GM12878 (cell line): Measurements from ENCODE around the gene NLGN4X. TPM values are rescaled to one million over a fixed set of nuclear protein-coding genes. Genes with fewer than 3 reads are reported as not detected.

Experiments used
- ATAC-seq: fragments of 200-7000 bp; cut with Tn5 transposase; 3 replicates; pipeline ENCODE4 v1.9.1; 2020; ENCODE audit warnings: mild to moderate bottlenecking, moderate library complexity
- BruUV-seq: library from RNA; stranded (reverse); fragments of 400-500 nt; replicated peaks from 2 replicates; lab custom pipeline; 2021; lab: Mats Ljungman, UMichigan
- CTCF ChIA-PET: fragments of 300-600 bp; sonication (Branson Sonifier 250); formaldehyde crosslinking; extraction: SDS; loops from one replicate; lab custom pipeline; 2021; ENCODE audit warnings: inconsistent platforms; lab: Yijun Ruan, JAX
- POLR2A ChIA-PET: fragments of 350-600 bp; formaldehyde crosslinking; extraction: SDS; loops from one replicate; lab custom pipeline; 2021; ENCODE audit warnings: inconsistent platforms; lab: Charles Lee
- RAD21 ChIA-PET: fragments of 300-600 bp; sonication (Branson Sonifier 250); formaldehyde crosslinking; loops from one replicate; lab custom pipeline; 2023; ENCODE audit warnings: antibody characterized with exemption; ENCODE audit not compliant: unreplicated experiment; lab: Charles Lee
- SMC1A ChIA-PET: fragments of 300-600 bp; sonication (Branson Sonifier 250); formaldehyde crosslinking; loops from one replicate; lab custom pipeline; 2023; ENCODE audit not compliant: unreplicated experiment, uncharacterized antibody; lab: Charles Lee
- DNase-seq: peaks from one replicate; pipeline ENCODE4 v3.0.0-alpha.2; 2011; ENCODE audit warnings: low read depth, low spot score
- FAIRE-seq: peaks from 3 replicates; lab custom pipeline; 2011; peaks lifted over from hg19 to GRCh38; lab: Jason Lieb, UNC
- H2AFZ ChIP-seq: 2 replicates; pipeline ENCODE4 v1.6.0; 2011; ENCODE audit warnings: low read depth, low read length, control low read depth; ENCODE audit not compliant: control insufficient read depth
- H3K27ac ChIP-seq: 2 replicates; pipeline ENCODE4 v1.5.1; 2011; ENCODE audit warnings: control low read depth; ENCODE audit not compliant: control insufficient read depth, insufficient read depth
- H3K27me3 ChIP-seq, 2 experiments: replicated peaks in 1 of 2; 2 replicates each; pipeline versions ENCODE4 v1.6.0 to v1.6.1; 2011; ENCODE audit warnings: low read length in 1 of 2; ENCODE audit not compliant: control insufficient read depth in 2 of 2, insufficient read depth in 2 of 2
- H3K36me3 ChIP-seq, 2 experiments: 2 replicates each; pipeline ENCODE4 v1.5.1; 2011; ENCODE audit warnings: low read length in 1 of 2; ENCODE audit not compliant: control insufficient read depth in 2 of 2, insufficient read depth in 2 of 2
- H3K4me1 ChIP-seq: 2 replicates; pipeline ENCODE4 v1.6.1; 2011; ENCODE audit warnings: mild to moderate bottlenecking, low read length, moderate library complexity, mixed read lengths; ENCODE audit not compliant: control insufficient read depth, insufficient read depth
- H3K4me2 ChIP-seq: 2 replicates; pipeline ENCODE4 v1.6.0; 2011; ENCODE audit warnings: control low read depth; ENCODE audit not compliant: control insufficient read depth, insufficient read depth
- H3K4me3 ChIP-seq: fragments of 200-600 bp; sonication (generic); 2 replicates; pipeline ENCODE4 v1.5.1; 2016
- H3K79me2 ChIP-seq: 2 replicates; pipeline ENCODE4 v1.6.0; 2011; ENCODE audit warnings: low read length; ENCODE audit not compliant: control insufficient read depth, insufficient read depth
- H3K9ac ChIP-seq: 2 replicates; pipeline ENCODE4 v1.8.0; 2011; ENCODE audit warnings: low read length, control low read depth, mixed read lengths; ENCODE audit not compliant: control insufficient read depth, insufficient read depth
- H3K9me3 ChIP-seq: replicated peaks from 3 replicates; pipeline ENCODE4 v1.5.1; 2011; ENCODE audit warnings: mild to moderate bottlenecking, low read length; ENCODE audit not compliant: control insufficient read depth, insufficient read depth
- H4K20me1 ChIP-seq: 2 replicates; pipeline ENCODE4 v1.6.0; 2011; ENCODE audit not compliant: control insufficient read depth, insufficient read depth
- CBX3 ChIP-seq: fragments of 200-600 bp; sonication (generic); IDR thresholded peaks from 2 replicates; pipeline ENCODE4 v1.6.1; 2016; ENCODE audit warnings: low read depth, borderline replicate concordance
- DPF2 ChIP-seq: fragments of 450-650 bp; IDR thresholded peaks from 2 replicates; pipeline ENCODE4 v1.6.1; 2017; ENCODE audit warnings: mild to moderate bottlenecking
- E2F4 ChIP-seq: IDR thresholded peaks from 2 replicates; pipeline ENCODE4 v1.6.1; 2012; ENCODE audit warnings: low read depth, low read length, improper control_type of control experiment
- FOXM1 ChIP-seq: IDR thresholded peaks from 2 replicates; pipeline ENCODE4 v1.6.1; 2012; ENCODE audit warnings: low read depth, mild to moderate bottlenecking, inconsistent platforms, low read length, moderate library complexity
- NR2C1 ChIP-seq: fragments of 450-650 bp; IDR thresholded peaks from 2 replicates; pipeline ENCODE4 v1.6.1; 2017; ENCODE audit warnings: antibody characterized with exemption, mild to moderate bottlenecking, moderate library complexity
- POLR2AphosphoS5 ChIP-seq: IDR thresholded peaks from 2 replicates; pipeline ENCODE4 v1.6.1; 2011; ENCODE audit warnings: mild to moderate bottlenecking, low read length, inconsistent platforms
- ZBTB33 ChIP-seq: fragments of 450-650 bp; IDR thresholded peaks from 2 replicates; pipeline ENCODE4 v1.6.1; 2017; ENCODE audit warnings: mild to moderate bottlenecking
- WGBS: methylation state at CpG from one replicate; pipeline ENCODE4 v1.1.6; 2016; ENCODE audit warnings: low lambda C conversion rate; ENCODE audit not compliant: insufficient replicate concordance, insufficient coverage; ENCODE audit errors: missing lambda C conversion rate; 5-methylcytosine and 5-hydroxymethylcytosine counted together
- in situ Hi-C: fragments of 300-500 bp; cut with MboI; formaldehyde crosslinking; loops from 9 replicates; pipeline ENCODE4 v1.14.3; 2018; ENCODE audit warnings: mixed read lengths
- intact Hi-C: fragments of 100-400 bp; cut with micrococcal nuclease; formaldehyde crosslinking; loops from one replicate; pipeline ENCODE4 v1.14.2; 2022; ENCODE audit not compliant: unreplicated experiment
- polyA plus RNA-seq, 11 experiments: library from polyadenylated mRNA; depleted of rRNA in 4 of 11; unstranded in 6 of 11; stranded (reverse) in 5 of 11; fragments of >200 nt; fragmentation: Nextera tagmentation in 4 of 11; fragmentation: Illumina TruSeq in 1 of 11; extraction: Ambion mirVana in 4 of 11; extraction: Trizol in 1 of 11; gene quantifications; 1 replicate in 1 of 11; 2 replicates in 10 of 11; pipeline versions ENCODE4 v1.2.1 to v1.2.3, GENCODE V29; 2011 to 2016; ENCODE audit warnings: inconsistent platforms in 2 of 11, missing spikeins in 2 of 11, low read depth in 1 of 11
- total RNA-seq, 4 experiments: library from RNA; depleted of rRNA in 3 of 4; stranded (reverse); fragments of >200 nt in 3 of 4; fragmentation: Illumina TruSeq in 1 of 4; extraction: Trizol in 1 of 4; gene quantifications; 2 replicates each; pipeline versions ENCODE4 v1.2.1 to v1.2.3, GENCODE V29; 2013 to 2021

The NLGN4X gene
- total and polyA plus RNA-seq, 10 of the 15 experiments (the other 5 are each of a cell fraction or from before 2014, with no cell fraction given): 0.02 to 1.5 (median 0.09) TPM; not detected in 2

- Histone ChIP-seq H3K4me1 (no peaks in the 10 kb centered on the region), H3K9ac (no peak overlapping the region), H3K9me3 (no peaks in the 10 kb centered on the region), H2AFZ (no peak overlapping the region), H3K27me3 (no peaks in the 10 kb centered on the region), H3K27ac (no peak overlapping the region), H3K4me2 (no peak overlapping the region), H3K36me3 (no peaks in the 10 kb centered on the region)
- RAD21 ChIA-PET: no interaction called here
- FAIRE-seq: no peak
- CTCF ChIA-PET: no interaction called here
- no peak for ATAC-seq
- WGBS: 0% methylated on average over 4 of the region's 4 CpGs
- intact Hi-C loops (no loop called here), in situ Hi-C loops (loop anchor here (5.0 kb wide), 1 partner anchor 1068 kb away; no protein-coding TSS in a partner anchor)
- no peak for DNase-seq
- SMC1A ChIA-PET: interaction anchor here (0.7 to 1.2 kb wide), 3 partner anchors 20 to 750 kb away, joined by 3 to 4 read pairs (median 4); no protein-coding TSS in a partner anchor
- TF ChIP-seq ZBTB33 (no peak), CBX3 (no peak), NR2C1 (no peak), POLR2AphosphoS5 (no peak), DPF2 (no peak), FOXM1 (no peak), E2F4 (no peak)
- TF ChIP-seq, all 136 proteins: peak for 0
- POLR2A ChIA-PET: no interaction called here
- no TSS peak for BruUV-seq
- no peaks in the 10 kb centered on the region for H4K20me1 ChIP-seq
- no peak overlapping the region for H3K4me3 ChIP-seq
- no peaks in the 10 kb centered on the region for H3K79me2 ChIP-seq
Observed at GRCh38 chrX:6019076-6019475, 209.6 kb downstream of the NLGN4X start.
